HG03571 (cell line): Measurements from ENCODE around the gene MACROD2.
"Not testable (repeated sequence)": the region's sequence is repeated elsewhere in the genome, so short reads cannot be mapped to it uniquely, and the experiment has no call there.

Experiments used
- ATAC-seq: cut with Tn5 transposase; IDR thresholded peaks from one replicate; pipeline ENCODE4 v1.9.1; 2021; ENCODE audit not compliant: unreplicated experiment

Gene MACROD2

GRCh38 chr20:15938847-15939246 lies 1943.5 kb downstream of the MACROD2 start:
- no peak for ATAC-seq

- no peak for ATAC-seq
These were observed 1944.8 kb downstream of the MACROD2 start for GRCh38 chr20:15940127-15940526.

GRCh38 chr20:15942130-15942529 lies 1946.8 kb downstream of the MACROD2 start:
- ATAC-seq, result no peak

GRCh38 chr20:15945289-15945688 lies 1950.0 kb downstream of the MACROD2 start:
- ATAC-seq, result no peak

DNA sequence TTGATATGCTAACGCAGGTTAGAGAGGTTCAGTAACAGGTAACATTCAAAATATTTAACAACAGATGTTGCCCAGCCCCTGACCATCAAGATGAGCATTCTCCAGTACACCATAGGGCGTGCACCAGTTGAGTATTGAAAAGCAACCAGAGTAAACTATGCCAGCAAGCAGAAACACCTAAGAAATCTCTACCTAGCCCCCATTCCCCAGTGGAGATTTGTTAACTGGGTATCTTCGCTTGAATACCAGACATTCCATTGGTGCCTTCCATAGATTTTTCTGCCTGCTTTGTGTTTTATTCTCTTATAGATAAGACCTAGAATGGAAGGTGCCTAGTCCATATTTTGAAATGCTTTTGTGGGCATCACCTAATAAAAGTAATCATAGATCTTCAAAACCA lies 1954.1 kb downstream of the MACROD2 start:
- no peak for ATAC-seq

- no peak for ATAC-seq
These were observed 1956.3 kb downstream of the MACROD2 start for GRCh38 chr20:15951658-15952057.

GRCh38 chr20:15958142-15958541 lies 1962.8 kb downstream of the MACROD2 start:
- no peak for ATAC-seq

DNA sequence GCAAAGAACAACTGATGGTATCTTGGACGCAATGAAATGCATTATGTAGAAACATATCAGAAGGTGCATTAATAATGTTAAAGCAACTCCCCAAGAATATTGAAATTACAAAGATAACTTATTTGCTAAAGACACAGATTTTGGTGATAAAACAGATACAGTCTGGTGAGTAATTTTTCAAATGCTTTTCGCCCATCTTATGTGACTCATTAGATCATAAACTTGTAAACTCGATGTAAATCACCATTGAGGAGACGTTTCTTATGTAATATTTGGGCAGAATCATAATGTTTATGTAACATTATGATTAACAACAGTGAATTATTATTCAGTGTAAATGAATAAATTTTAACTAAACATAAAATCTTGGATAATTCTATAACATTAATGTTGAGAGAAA lies 1969.8 kb downstream of the MACROD2 start:
- ATAC-seq, result no peak

GRCh38 chr20:15967334-15967733 lies 1972.0 kb downstream of the MACROD2 start:
- no peak for ATAC-seq

DNA sequence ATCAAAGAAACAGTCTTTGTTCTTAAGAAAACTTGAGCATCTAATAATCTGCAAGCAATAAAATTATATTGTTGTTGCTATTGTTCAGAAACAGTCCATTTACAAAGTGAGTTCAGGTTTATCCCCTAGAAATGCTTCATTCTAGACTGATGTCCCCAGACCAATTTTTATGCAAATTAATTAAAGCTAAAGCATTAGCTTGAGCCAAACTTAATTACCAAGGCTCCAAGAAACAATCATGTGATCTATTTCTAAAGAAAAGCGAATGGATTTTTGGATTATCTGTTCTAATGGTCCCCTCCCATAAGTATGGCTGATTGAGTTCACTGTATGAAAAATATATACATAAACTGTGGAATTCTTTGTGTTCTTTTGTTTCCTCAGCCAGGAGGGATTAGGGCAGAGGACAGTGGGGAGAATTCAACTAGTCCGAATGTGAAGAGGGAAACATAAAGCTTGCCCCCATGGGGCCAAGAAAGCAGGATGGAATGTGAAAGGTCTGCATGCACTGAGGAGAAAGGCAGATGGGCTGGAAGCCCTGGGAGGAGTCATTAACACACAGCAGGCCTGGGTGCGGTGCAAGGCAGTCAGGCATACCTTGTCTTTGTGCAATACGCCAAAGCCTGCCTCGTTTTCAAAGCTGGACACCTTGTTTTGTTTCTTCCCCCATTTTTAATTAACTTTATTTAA lies 1980.9 kb downstream of the MACROD2 start:
- ATAC-seq, result no peak

GRCh38 chr20:15977026-15977425 lies 1981.7 kb downstream of the MACROD2 start:
- ATAC-seq, result no peak

DNA sequence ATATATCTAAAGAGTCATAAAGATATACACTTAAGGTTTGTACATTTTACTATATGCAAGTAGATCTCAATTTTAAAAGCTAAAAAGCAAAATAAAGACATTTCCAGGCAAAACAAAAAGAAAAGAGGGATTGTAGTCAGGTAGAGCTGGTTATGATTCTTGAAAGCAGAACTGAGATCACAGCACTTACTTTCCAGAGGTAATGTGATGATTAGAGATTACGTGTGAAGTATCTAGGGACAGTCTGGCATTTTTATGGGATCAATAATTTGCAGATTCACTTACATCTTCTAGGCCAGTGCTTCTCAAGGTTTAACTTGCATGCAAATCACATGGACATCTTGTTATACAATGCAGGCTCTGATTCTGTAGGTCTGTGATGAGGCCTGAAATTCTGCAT lies 1982.4 kb downstream of the MACROD2 start:
- ATAC-seq, result no peak

- not testable (repeated sequence) for ATAC-seq
These were observed 1990.4 kb downstream of the MACROD2 start for GRCh38 chr20:15985494-15986368.

- peak; percentile 91 for ATAC-seq
These were observed 1991.4 kb downstream of the MACROD2 start for GRCh38 chr20:15986690-15987089.

DNA sequence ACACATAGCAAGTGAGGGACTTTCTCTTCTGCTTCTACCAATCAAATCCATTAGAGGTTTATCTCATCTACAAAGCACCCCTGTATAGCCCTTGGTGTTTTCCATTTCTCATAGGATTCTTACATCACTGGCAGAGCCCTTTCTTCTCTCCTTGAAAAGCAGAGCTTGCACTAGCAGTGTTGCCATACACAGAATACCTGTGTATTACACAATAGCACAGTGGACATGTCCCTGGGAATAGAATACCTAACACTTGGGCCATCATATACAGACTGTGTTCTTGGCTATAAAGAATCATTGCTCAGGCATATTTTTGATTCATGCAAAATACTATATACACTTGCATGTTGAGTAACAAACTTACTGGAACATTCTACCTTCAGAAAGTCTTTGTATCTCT lies 1996.0 kb downstream of the MACROD2 start:
- no peak for ATAC-seq

DNA sequence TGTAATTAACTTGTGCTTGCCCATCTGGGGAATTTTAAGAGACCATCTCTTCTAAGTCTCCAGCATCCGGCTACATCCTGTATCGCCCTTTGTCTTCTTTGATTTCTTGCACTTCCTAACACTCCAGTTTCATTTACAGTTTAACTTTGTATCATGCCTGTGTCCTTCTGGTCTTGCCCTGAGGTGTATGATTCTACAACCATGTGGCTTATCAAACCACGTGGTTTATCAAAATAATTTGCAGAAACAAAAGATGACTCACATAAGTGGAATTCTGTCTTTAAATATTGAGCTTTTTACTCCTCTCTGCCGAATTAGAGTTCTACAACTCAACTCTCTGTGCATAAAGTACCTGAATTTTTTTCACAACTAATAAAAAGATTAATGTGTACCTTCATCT lies 1997.2 kb downstream of the MACROD2 start:
- no peak for ATAC-seq

- no peak for ATAC-seq
These were observed 2004.8 kb downstream of the MACROD2 start for GRCh38 chr20:16000112-16000511.

DNA sequence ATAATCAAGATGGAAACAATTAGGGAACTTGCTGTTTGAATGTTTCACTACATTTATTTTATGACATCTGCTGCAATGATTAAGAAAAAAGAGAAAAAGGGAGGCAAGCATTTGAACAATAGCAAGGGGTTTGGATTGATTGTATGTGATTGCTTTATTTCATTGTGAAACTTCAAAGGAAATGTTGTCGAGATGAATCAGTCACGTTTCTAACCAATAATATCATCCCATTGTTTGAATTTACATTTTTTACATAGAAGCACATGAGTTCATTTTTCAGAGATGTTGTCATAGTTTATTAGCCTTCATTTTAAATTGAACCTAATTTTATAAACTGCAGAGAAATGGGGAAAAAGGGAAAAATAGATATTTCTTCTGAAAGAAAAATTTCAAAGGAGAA lies 2006.0 kb downstream of the MACROD2 start:
- no peak for ATAC-seq

- ATAC-seq, result no peak
These were observed 2008.0 kb downstream of the MACROD2 start for GRCh38 chr20:16003310-16003709.

- ATAC-seq, result no peak
These were observed 2009.0 kb downstream of the MACROD2 start for GRCh38 chr20:16004108-16004854.

DNA sequence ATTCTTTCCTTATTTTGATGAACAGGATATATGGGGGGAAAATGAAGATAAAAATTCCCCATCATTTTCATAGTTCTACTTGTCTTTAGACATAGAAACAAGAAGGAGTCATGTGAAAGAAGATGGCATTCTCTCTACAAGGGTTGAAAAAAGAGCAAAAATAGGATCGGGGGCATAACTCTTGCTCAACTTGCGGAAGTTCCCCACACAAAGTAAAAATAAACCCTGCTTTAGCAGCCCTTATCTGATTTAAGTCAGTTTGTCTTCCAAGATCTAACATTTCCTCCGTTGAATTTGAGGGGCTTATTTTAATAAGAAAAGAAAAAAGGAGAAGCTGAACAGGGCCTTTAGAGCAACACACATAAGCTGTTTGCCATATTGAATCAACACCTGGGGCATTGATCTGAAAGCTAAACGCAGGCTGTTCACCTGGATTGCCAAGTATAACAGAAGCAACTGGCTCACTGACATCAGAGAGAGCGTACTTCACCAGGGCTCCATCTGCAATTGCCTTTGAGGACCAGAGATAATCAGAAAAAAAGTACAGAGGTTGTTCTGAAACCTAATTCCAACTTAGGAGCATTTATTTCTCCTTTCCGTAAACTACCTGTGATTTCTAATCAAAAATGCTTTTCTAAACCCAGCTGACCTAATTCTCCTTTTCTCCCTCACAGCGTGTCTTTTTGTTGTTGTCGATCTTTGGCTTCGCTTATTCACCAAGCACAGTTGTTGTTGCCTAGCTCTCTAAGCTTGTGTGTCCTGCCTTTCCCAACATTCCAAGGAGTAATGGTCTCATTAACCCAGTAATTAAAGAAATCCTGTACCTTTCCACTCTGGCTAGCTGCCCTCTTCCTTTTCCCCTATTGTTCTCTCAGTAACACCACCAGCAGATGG lies 2010.0 kb downstream of the MACROD2 start:
- no peak for ATAC-seq
